KBM-7 (cell line): Measurements from ENCODE around the gene CTIF.

Experiments used
- DNase-seq: peaks from one replicate; pipeline ENCODE4 v3.0.0-alpha.2; 2015
- in situ Hi-C: fragments of 300-500 bp; cut with MboI; formaldehyde crosslinking; loops from 2 replicates; pipeline ENCODE4 v1.14.3; 2020; ENCODE audit warnings: low sequenced_read_pairs, low pct_unique_long_range_greater_than_20kb, mixed read lengths

The CTIF gene

DNA sequence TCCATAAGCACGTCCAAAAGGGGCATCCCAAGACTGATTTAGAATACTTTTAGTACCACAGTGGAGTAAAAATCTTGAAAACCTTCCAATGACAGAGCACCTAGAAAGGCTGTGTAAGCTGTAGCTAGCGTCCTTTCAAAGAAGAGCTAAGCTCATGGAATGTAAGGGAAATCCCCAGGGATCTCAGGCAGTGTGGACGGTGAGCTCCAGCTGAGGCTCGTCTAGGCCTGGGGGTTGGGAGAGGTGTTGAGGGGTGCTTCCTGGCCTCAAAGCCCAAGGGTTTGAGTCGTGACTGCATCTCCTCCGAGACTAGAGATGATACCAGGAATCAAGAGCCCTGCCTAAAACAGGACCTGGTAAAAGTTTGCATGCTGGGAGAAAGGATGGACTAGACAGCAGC is 7.6 kb downstream of the CTIF start:
- in situ Hi-C loops: loop anchor here (25.0 kb wide), 1 partner anchor 91 kb away; no protein-coding TSS in a partner anchor
- DNase-seq: no peak

DNA sequence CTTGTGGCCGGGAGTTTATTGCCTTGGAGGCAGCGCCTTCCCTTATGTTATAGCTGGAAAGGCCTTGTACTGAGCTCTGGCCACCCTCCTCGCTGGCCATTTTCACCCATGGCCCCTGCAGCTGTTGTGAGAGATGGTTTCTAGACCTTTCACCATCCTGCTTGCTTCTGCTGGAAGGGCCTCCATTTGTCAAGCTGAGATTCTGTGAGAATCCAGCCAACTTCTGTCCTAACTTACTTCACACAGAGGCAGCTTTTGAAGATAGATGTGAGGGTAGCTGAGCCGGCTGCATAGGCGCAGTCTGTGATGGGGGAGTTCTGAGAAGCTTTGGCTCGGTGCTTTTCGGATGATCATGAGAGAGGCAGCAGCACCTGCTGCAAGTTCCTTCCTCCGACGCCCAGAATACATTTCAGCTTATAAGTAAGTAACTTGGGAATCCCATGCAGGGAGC is 8.7 kb downstream of the CTIF start:
- no peak for DNase-seq
- in situ Hi-C loops: loop anchor here (25.0 kb wide), 1 partner anchor 90 kb away; no protein-coding TSS in a partner anchor

DNA sequence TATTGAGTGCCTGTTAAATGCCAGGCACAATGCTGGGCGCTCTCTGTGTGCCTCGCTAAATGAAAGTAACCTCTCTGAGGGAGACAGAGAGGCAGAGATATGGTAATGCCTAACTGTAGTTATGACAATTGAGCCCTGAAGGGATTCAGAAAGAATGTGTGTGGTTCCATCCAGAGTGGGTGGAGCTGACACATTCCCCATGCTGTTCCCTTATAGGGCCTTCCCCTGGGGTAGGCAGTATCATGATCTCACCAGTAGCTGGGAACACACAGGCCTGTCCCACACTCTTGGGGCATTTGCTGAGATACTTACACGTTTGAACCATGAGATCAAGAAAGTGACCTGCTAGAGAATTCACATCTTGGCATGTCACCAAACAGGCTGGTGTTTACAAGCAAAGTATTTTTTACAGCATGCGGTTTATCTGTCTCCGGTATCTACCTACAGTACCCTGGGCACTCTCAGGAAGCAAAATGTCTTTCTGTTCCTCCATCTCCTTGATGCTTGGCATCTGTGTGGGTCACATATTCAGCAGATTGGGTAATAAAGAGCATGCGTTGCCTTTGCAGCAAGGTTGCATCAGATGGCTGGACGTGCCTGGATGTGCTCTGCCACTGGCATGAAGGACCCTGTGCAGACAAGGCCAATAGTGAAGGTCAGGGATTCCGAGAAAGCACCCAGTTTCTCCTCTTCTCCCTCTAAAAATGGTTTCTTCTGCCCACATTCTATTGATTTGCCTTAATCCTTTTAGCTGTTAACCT is 9.4 kb downstream of the CTIF start:
- in situ Hi-C loops: loop anchor here (25.0 kb wide), 1 partner anchor 89 kb away; no protein-coding TSS in a partner anchor

DNA sequence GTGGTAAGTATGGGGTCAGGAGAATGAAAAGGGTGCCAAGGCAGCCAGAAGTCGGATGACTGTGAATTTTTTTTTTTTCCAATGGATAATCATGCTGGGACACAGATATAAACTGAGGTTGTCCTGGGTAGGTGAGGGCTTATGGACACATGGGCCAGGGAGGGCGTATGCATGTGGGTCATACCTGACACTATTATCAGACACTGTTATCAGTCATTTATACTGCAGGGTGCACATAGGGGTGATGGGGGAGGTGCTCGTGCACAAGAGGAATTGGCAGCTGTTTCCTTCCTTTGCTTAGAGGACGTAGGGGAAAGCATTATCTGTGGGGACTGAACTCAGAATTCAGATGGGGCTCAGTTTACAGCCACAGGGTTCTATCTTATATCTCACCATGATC is 10.1 kb downstream of the CTIF start:
- in situ Hi-C loops: loop anchor here (25.0 kb wide), 1 partner anchor 88 kb away; no protein-coding TSS in a partner anchor

More for the DNA sequence above, 9.4 kb downstream of the CTIF start:
- no peak for DNase-seq

DNA sequence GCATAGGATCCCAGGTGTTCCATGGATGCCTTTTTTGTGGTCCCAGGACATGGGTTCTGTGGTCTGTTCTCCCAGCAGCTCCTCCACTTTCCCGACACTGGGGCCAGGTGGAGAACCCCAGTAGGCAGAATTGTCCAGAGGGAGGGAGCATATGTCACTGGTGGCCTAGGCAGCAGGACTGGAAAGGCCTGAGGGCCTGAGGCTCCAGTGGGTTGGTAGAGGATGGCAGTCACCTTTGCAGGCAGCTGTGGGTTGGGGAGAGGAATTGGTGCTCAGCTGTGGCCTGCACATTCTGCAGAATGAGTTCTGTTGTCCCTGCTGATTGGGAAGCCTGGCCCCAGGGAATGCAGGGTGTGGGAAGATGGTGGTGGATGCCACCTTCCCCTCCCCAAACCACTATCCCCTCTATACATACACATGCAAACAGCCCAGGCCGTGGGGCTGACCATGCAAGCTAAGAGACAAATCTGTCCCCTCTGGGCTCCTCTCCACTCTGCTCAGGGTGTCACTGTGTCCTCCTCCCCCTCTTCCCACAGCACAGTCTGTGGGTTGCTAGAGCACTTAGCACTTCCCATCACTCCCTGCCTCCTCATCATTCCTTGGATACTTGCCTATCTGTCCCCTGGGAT is 11.4 kb downstream of the CTIF start:
- no peak for DNase-seq
- in situ Hi-C loops: no loop called here

More for the DNA sequence above, 10.1 kb downstream of the CTIF start:
- no peak for DNase-seq

DNA sequence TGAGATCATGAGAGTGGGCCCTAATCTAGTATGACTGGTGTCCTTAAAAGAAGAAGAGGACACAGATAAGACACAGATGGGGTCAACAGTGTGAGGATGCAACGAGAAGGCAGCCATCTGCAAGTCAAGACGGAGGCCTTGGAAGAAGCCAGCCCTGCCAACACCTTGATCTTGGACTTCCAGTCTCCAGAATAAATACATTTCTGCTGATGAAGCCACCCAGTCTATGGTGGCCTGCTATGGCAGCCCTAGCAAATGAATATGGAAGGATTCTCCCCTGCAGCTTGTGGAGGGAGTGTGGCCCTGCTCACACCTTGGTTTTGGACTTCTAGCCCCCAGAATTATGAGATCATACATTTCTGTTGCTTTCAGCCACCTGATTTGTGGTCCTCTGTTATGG is 12.3 kb downstream of the CTIF start:
- in situ Hi-C loops: no loop called here
- DNase-seq: no peak

DNA sequence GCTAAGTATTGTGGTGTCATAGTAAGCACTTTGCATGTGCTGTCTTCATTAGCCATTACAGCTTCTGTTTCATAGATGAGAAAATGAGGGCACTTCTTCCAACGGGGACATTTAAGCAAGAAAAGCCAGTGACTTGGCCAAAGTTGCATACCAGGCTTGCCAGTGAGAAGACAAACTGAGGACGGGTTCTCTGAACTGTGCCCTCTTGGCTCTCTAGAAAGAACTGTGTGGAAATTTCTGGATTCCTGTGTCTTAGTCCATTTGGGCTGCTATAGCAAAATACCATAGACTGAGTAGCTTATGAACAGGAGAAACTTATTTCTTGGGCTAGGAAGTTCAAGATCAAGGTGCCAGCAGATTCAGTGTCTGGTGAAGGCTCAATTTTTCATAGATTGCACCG is 13.3 kb downstream of the CTIF start:
- in situ Hi-C loops: no loop called here
- DNase-seq: no peak

DNA sequence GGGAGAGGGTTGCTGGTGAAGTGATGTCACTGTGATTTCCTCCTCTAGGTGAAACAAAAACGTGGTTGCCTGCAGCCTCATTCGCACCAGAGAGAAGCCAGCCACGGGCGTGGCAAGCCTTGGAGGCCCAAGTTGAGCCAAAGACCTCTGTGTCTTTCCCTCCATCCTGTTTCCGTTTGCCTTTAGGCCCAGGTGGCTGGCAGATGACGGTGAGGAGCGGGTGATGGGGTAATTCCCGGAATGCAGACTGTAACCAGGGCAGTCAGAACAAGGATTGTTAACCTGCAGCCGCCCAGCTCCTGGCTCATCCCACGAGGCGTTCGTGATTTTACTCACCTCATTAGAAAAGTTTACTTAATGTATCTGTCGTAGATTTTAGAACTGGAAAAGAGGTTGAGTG is 14.4 kb downstream of the CTIF start:
- in situ Hi-C loops: no loop called here
- no peak for DNase-seq

DNA sequence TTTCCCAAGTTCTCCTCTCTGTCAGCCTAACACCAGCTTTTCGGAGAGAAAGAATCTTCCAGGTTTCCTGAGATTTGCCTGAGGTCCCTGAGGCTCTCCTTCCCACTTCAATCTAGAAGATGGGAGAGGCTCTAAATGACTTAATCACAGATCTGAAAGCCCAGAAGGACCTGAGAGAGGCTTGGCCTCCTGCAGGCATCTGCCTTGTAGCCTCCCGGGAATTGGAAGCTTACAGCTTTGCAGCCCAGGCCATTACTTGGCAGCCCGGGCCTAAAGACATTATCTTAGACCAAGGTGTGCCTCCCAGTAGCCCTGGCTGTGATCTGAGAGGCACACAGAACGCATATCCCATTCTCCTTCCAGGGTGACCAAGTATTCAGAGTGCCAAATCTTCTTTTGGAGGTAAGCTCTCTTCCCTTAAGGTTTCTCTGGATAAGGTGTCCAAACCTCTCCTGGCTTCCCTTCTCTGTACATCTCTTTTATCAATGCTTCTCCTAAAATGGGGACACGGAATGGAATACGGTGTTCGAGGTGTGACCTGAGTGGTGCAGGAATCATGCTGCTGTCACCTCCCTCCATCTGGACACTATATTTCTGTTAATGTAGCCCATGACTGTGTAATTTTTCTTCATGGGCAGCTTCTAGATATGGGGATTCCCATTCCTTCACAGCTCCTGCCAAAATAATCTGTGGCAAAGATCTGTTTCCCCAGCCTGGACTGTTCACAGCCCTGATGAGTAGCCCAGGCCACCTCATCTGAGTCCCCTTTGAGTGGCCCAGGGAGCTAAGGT is 16.0 kb downstream of the CTIF start:
- in situ Hi-C loops: no loop called here

DNA sequence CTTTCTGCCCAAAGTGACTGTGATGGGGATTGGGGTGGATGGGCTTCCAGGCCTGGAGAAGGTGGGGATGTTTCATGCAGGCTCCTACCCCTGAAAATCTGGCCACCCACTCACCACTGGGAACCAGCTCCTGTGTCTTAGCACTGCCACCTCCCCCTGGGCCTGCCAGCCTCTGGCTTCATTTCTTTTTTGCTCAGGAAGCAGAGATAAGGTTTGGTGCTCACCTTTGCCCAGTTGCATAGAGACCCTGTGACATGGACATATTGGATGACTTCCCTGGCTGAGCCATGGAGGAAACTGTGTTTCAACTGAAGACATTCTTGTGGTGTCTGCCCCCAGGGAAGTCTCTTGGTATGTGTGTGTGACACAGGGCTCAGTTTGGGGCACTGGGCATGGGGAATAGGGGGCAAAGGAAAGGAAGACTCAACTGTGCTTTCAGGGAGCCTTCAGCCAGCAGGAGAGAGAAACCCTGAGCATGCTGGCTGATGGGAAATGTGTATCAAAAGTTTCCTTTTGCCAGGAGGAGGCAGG is 16.7 kb downstream of the CTIF start:
- in situ Hi-C loops: no loop called here
- no peak for DNase-seq

More for the DNA sequence above, 16.0 kb downstream of the CTIF start:
- no peak for DNase-seq

DNA sequence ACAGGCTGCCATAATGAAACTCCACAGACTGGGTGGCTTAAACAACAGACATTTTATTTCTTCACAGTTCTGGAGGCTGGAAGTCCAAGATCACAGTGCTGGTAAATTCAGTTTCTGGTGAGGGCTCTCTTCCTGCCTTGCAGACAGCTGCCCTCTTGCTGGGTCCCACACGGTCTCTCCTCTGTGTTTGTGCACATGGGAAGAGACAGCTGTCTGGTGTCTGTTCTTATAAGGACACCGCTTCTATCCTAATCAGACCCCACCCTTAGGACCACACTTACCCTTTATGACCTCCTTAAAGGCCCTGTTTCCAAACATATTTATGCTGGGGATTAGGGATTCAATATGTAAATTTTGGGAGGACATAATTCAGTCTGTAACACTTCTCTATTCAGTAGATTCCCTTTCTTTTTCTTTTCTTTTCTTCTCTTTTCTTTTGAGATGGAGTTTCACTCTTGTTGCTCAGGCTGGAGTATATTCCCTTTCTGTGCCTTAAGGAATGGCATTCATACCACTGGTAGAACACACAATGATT is 18.9 kb downstream of the CTIF start:
- in situ Hi-C loops: no loop called here
- DNase-seq: no peak

DNA sequence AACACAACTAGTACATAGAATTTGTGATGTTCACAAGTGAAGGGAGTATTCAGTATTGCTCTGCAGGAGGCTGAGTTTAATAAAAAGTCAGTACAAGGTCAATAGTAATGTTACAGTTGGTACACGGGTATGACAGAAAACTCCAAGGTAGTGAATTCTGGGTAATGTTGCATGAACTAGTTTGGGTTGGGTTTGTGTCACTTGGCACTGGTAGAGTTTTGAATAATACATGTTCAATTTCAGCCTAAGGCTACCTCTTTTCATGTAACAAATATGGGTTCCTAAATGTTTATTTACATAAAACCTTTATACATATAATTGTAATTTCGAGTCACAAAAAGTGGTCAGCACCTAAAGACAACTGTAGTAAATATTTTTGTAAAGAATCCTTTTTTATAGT is 19.4 kb downstream of the CTIF start:
- in situ Hi-C loops: no loop called here
- DNase-seq: no peak

DNA sequence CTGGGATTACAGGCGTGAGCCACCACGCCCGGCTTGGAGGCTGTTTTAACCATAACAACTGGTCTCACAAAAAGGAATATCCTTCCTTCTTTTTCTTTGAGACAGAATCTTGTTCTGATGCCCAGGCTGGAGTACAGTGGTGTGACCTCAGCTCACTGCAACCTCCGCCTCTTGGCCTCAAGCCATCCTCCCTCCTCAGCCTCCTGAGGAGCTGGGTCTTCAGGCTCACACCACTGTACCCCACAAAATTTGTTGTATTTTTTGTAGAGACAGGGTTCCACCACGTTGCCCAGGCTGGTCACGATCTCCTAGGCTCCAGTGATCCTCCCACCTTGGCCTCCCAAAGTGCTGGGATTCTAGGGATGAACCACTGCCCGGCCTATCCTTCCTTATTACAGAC is 21.7 kb downstream of the CTIF start:
- DNase-seq: no peak
- in situ Hi-C loops: no loop called here

DNA sequence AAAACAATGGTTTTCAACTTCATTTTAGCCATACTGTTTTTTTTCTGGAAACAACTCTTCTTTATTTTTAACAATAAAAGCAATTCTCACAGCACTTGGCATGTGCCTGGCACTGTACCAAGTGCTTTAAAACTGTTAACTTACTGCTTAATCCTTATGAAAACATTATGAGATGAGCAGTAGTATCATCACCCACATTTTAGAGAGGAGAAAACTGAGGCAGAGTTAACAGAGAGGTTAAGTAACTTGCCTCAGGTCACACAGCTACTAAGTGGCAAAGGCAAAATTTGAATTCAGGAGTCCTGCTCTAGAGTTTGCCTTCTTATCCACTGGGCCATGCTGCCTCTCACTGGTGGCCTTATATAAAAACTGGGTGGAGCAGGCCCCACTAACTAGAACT is 23.2 kb downstream of the CTIF start:
- in situ Hi-C loops: no loop called here

DNA sequence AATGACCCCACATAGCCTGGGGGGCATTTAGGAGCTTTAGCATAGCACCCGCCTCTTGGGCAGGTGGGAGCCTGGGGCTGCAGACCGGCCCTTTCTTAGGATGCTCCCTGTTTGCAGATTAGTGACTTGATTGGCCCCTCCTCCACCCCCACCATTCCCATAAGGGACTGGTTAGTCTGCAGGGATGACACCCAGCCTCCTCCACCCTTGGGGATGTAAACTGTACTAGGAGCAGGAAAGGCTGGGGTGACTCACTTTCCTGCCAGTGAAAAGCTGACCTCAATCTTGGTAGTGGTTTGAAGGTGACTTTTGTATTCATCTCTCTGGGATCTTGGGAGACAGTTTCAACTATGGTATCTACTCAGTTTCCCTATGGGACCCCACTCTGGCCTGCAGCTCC is 24.2 kb downstream of the CTIF start:
- in situ Hi-C loops: no loop called here
- peak; percentile 23 for DNase-seq

More for the DNA sequence above, 23.2 kb downstream of the CTIF start:
- DNase-seq: no peak

DNA sequence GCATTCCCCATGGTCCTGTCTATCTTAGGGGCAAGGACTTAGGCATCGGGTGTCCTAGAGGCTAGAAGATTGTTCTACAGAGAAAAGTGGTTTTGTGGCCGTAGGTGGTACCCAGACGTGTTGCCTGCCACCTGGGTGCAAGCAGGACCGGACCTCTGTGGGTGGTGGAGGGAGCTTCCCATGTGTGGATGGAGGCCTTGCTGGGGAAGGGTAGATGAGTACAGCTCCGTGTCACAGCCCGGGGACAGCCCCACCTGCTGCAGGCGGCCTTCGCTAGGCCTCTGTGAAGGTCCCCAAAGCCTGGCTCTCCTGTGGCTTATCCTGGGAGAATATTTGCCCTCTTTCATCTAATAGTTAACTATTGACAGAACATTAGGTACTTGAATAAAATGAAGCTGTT is 25.3 kb downstream of the CTIF start:
- in situ Hi-C loops: no loop called here
- no peak for DNase-seq

DNA sequence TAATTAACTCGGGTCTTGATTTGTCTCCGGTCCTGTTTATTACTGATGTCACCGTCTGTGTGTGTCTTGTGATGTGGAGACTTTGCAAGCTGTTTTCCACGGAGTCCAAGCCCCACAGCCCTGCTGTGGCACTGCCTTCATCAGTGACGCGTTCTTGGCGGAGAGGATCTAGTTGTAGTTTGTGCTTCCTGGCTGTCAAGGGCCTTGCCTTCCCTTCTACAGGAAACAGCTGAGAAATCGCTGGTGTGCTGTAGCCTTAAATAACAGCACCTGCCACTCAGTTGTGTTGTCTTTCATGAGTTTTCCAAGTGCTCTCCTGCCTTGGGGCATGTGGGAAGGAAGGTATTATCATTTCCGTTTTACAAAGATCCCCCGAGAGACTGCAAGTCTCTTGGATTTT is 26.3 kb downstream of the CTIF start:
- in situ Hi-C loops: no loop called here
- no peak for DNase-seq

DNA sequence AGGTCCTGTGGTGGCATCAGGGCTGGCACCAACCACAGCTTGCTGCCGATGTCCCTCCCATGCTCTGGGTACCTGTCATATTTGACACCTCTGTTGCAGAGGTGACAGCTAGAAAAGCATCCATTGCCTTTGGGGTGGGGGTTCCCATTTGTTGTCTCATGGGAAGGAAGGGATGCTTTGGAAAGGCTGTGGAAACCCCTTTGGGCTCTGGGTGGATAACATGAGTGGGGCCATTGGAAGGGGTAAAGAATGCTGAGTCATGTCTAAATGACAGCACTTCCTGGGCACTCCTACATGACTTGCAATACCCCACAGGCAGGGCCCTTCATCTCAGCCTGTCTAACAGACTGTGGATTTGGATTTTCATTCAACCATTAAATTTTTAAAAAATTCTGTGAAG is 27.8 kb downstream of the CTIF start:
- peak; percentile 25 for DNase-seq
- in situ Hi-C loops: no loop called here

DNA sequence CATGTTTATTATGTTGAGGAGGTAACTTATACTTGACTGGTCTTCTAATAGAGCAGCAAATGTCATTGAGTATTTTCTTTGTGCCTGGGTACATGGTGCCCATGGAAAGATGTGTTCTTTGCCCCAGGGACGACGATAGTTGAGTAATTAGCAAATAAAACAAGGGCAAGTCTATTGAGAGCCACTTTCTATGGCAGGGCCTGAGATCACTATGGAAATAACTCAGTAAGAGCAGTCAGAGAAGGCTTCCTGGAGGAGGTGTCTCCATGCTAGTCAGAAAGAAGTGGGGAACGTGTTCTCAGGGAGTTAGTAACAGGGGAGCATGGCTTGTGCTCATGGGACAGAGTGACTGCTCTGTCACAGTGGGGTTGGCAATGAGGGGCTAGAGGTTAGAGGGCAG is 28.6 kb downstream of the CTIF start:
- no peak for DNase-seq
- in situ Hi-C loops: no loop called here
